Heart right ventricle (tissue), 16 donors: ENCODE results near the gene R3HCC1L. TPM values are rescaled to one million over a fixed set of nuclear protein-coding genes. Genes with fewer than 3 reads are reported as not detected.

ENCODE experiments used
- ATAC-seq, 8 donors: fragments of 200-7000 bp; cut with Tn5 transposase; one replicate each; pipeline ENCODE4 v1.9.1; 2020; ENCODE audit warnings: mild to moderate bottlenecking in 8 of 8, moderate library complexity in 8 of 8, moderate number of reproducible peaks in 1 of 8
- DNase-seq, 2 donors: peaks; one replicate each; pipeline ENCODE4 v3.0.0-alpha.2; 2020
- H3K27ac ChIP-seq, 10 donors: fragments of 200-600 bp; sonication (generic) in 2 of 10; one replicate each; pipeline versions ENCODE4 v1.5.0 to v1.8.0; 2020 to 2022; ENCODE audit warnings: mild to moderate bottlenecking in 3 of 10
- H3K27me3 ChIP-seq, 7 donors: fragments of 200-600 bp; one replicate each; pipeline ENCODE4 v1.8.0; 2021 to 2022; ENCODE audit warnings: mild to moderate bottlenecking in 2 of 7
- H3K36me3 ChIP-seq, 9 donors: fragments of 200-600 bp; sonication (generic) in 1 of 9; one replicate each; pipeline versions ENCODE4 v1.5.0 to v1.8.0; 2020 to 2022; ENCODE audit warnings: mild to moderate bottlenecking in 2 of 9
- H3K4me1 ChIP-seq, 9 donors: fragments of 200-600 bp; sonication (generic) in 1 of 9; one replicate each; pipeline versions ENCODE4 v1.5.0 to v1.8.0; 2020 to 2022; ENCODE audit warnings: mild to moderate bottlenecking in 4 of 9
- H3K4me3 ChIP-seq, 10 donors: fragments of 200-600 bp; sonication (generic) in 2 of 10; one replicate each; pipeline versions ENCODE4 v1.5.0 to v1.8.0; 2020 to 2022; ENCODE audit warnings: mild to moderate bottlenecking in 7 of 10, moderate library complexity in 2 of 10
- H3K9me3 ChIP-seq, 11 donors: fragments of 200-600 bp in 10 of 11; sonication (generic) in 2 of 11; one replicate each; pipeline versions ENCODE4 v1.5.0 to v1.8.0; 2013 to 2022; ENCODE audit warnings: mild to moderate bottlenecking in 2 of 11, control low read depth in 1 of 11, moderate library complexity in 1 of 11
- CTCF ChIP-seq, 9 donors: fragments of 200-600 bp; sonication (generic) in 2 of 9; IDR thresholded peaks; one replicate each; pipeline versions ENCODE4 v1.5.0 to v1.8.0; 2021 to 2022; ENCODE audit warnings: antibody characterized with exemption in 9 of 9, mild to moderate bottlenecking in 5 of 9, moderate library complexity in 1 of 9
- WGBS, 2 donors: extraction: QIAGEN DNeasy Blood & Tissue Kit; methylation state at CpG; one replicate each; pipeline ENCODE4 v1.1.7; 2013; ENCODE audit warnings: inconsistent platforms in 1 of 2; 5-methylcytosine and 5-hydroxymethylcytosine counted together
- intact Hi-C, 10 donors: fragments of 100-400 bp; cut with DNase I; formaldehyde crosslinking; loops; one replicate each; pipeline versions ENCODE4 v1.11.1 to v1.14.2; 2022
- polyA plus RNA-seq, 2 donors: library from polyadenylated mRNA; stranded (reverse); fragments of 200-250 nt; gene quantifications; one replicate each; pipeline ENCODE4 v1.2.3, GENCODE V29; 2013
- total RNA-seq, 10 donors: library from RNA; stranded (reverse); fragmentation: NEBNext Ultra II Directional in 3 of 10; extraction: Animal tissue kit (Norgen Biotek cat#: 25700) in 3 of 10; gene quantifications; one replicate each; pipeline versions ENCODE4 v1.2.1 to v1.2.4, GENCODE V29; 2021 to 2023
- donor health status: Arrhythmogenic right ventricular cardiomyopathy.
- donor health status: ischemic (EF 13 %, LVEDD 7.1; RV severe dilation, severe dysfunction).
- donor health status: healthy with polysubstance abuse.
- donor health status: DM: no; HTN: yes; CAD: no.
- donor health status: DM: no; HTN: no; CAD: no.
- donor health status: ischemic (EF 25% LVEDD 6.9; RV normal size, moderate dysfunction).
- donor health status: ischemic (EF 25% LVEDD 5.7; RV mildly dilated, moderate dysfunction).
- donor health status: healthy.
- donor health status: DM: yes; HTN: yes; CAD: no.
- donor health status: Ischemic cardiomyopathy.
- donor health status: ischemic (EF 35%, LVEDD 5.7; RV mildly dilated, moderate dysfunction).
- donor health status: nonischemic (EF 11% LVEDD 7.7; RV severe dilation, severe dysfunction).
- donor health status: DM: yes; HTN: yes; CAD: no.
- donor health status: PGD.
- donor health status: ischemic (EF 29% LVEDD 5.4; RV normal size, mild dysfunction).
- donor health status: nonischemic (EF 23%, LVEDD 6.1; RV moderate dilation, normal function).

Gene R3HCC1L
- total and polyA plus RNA-seq, 12 donors, result 3.3 to 6.9 (median 5.2) TPM

DNA sequence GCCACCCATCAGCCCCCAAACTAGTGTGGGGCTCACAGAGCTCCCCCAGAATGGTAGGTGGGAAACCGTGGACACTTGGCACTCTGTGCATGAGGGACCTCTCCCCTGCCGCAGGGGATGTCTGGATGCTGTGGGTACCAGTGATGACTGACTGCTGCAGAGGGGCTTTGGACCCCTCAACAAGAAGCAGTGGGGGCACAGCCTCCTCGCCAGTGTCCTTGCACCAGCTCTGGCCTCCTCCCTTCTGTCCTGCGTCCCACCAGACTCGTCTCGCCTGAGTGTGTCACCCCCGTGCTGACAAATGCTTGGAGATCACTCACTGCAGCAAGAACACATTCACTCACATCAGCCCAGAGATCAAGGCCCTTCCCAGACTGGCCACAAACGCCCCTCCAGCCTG is 37.3 kb upstream of the R3HCC1L start:
- DNase-seq (no peak), ATAC-seq (no peak)
- H3K4me1 ChIP-seq, result no peaks in the 10 kb centered on the region
- peaks cover 0 to 45% (median 5%) of the 10 kb centered on the region in 7 donors for H3K27me3 ChIP-seq
- H3K27ac ChIP-seq, result no peak overlapping the region
- H3K4me3 ChIP-seq, result no peak overlapping the region
- intact Hi-C loops, result no loop called here
- no peak for TF ChIP-seq CTCF (IDR thresholded peaks at IDR 0.05)
- 62 to 74% methylated on average over 8 of the region's 8 CpGs for WGBS, 2 donors
- H3K9me3 ChIP-seq, result no peaks in the 10 kb centered on the region
- H3K36me3 ChIP-seq, result no peaks in the 10 kb centered on the region

DNA sequence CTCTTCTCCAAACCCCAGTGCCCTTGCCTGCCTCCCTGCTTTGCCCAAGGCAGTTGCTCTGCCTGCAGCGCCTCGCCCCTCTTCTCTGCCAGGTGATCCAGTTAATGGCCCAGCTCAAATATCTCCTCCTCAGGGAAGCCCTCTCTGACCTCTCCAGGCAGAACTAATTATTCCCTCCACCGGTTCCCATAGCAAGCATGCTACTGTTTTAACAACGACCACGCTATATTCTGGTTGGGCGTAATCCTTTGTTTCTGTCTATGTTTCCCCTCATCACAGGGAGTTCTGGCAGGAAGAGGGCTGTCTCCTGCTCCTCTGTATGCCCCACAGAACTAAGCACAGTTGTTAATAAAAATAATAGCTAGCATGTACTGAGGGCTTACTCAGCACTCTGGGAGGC is 36.8 kb upstream of the R3HCC1L start:
- TF ChIP-seq CTCF (IDR thresholded peaks at IDR 0.05), result no peak
- intact Hi-C loops, result no loop called here

GRCh38 chr10:98098247-98098646 is 36.2 kb upstream of the R3HCC1L start:
- no peaks in the 10 kb centered on the region for H3K36me3 ChIP-seq
- H3K27me3 ChIP-seq, result peaks cover 0 to 36% (median 5%) of the 10 kb centered on the region in 7 donors
- no peak overlapping the region for H3K4me3 ChIP-seq
- H3K27ac ChIP-seq, result no peak overlapping the region
- intact Hi-C loops, result no loop called here
- no peaks in the 10 kb centered on the region for H3K4me1 ChIP-seq
- no peak for TF ChIP-seq CTCF (IDR thresholded peaks at IDR 0.05)
- DNase-seq, result no peak
- no peak for ATAC-seq
- 61 to 62% methylated on average over 6 of the region's 6 CpGs for WGBS, 2 donors
- H3K9me3 ChIP-seq, result no peaks in the 10 kb centered on the region

More for the DNA sequence above, 36.8 kb upstream of the R3HCC1L start:
- Histone ChIP-seq H3K27me3 (peaks cover 0 to 41% (median 5%) of the 10 kb centered on the region in 7 donors), H3K4me3 (no peak overlapping the region), H3K27ac (no peak overlapping the region), H3K36me3 (no peaks in the 10 kb centered on the region), H3K4me1 (no peaks in the 10 kb centered on the region), H3K9me3 (no peaks in the 10 kb centered on the region)
- ATAC-seq (no peak), DNase-seq (no peak)
- WGBS, 2 donors, result 42 to 44% methylated on average over 6 of the region's 6 CpGs

GRCh38 chr10:98100476-98100875 is 34.0 kb upstream of the R3HCC1L start:
- no peak for DNase-seq
- no peak for TF ChIP-seq CTCF (IDR thresholded peaks at IDR 0.05)
- no peak overlapping the region for H3K27ac ChIP-seq
- no peaks in the 10 kb centered on the region for H3K9me3 ChIP-seq
- H3K27me3 ChIP-seq, result peaks cover 0 to 26% (median 0%) of the 10 kb centered on the region in 7 donors
- intact Hi-C loops, result no loop called here
- ATAC-seq, result no peak
- H3K4me1 ChIP-seq, result no peaks in the 10 kb centered on the region
- WGBS, 2 donors, result 42 to 49% methylated on average over 3 of the region's 3 CpGs
- no peaks in the 10 kb centered on the region for H3K36me3 ChIP-seq
- no peak overlapping the region for H3K4me3 ChIP-seq
